NOMO-1 treated with DMSO at 0.1 percent for 48 hours (cell line): ENCODE measurements around the gene GTF3C5.
"Not testable (repeated sequence)": the region's sequence is repeated elsewhere in the genome, so short reads cannot be mapped to it uniquely, and the experiment has no call there.

ENCODE experiments used
- DNase-seq: peaks from one replicate; lab custom pipeline; 2025; ENCODE audit not compliant: unreplicated experiment; lab: John Stamatoyannopoulos, UW

The GTF3C5 gene

GRCh38 chr9:133029994-133030316 lies 842 bp upstream of the GTF3C5 start:
- no peak for DNase-seq

GRCh38 chr9:133031130-133031422 lies 279 bp downstream of the GTF3C5 start:
- no peak for DNase-seq

- DNase-seq, result no peak
Measured at GRCh38 chr9:133031496-133031911, 707 bp downstream of the GTF3C5 start.

- no peak for DNase-seq
Measured at GRCh38 chr9:133032171-133032570, 1.4 kb downstream of the GTF3C5 start.

- peak; percentile 29 for DNase-seq
Measured at GRCh38 chr9:133035669-133036068, 4.9 kb downstream of the GTF3C5 start.

GRCh38 chr9:133037775-133038515 lies 7.1 kb downstream of the GTF3C5 start:
- no peak for DNase-seq

GRCh38 chr9:133040892-133041479 lies 10.2 kb downstream of the GTF3C5 start:
- not testable (repeated sequence) for DNase-seq

- no peak for DNase-seq
Measured at GRCh38 chr9:133041958-133042357, 11.2 kb downstream of the GTF3C5 start.

GRCh38 chr9:133042676-133043075 lies 11.9 kb downstream of the GTF3C5 start:
- no peak for DNase-seq

GRCh38 chr9:133043449-133044035 lies 12.7 kb downstream of the GTF3C5 start:
- no peak for DNase-seq

GRCh38 chr9:133044125-133044524 lies 13.3 kb downstream of the GTF3C5 start:
- DNase-seq, result no peak

GRCh38 chr9:133044661-133045060 lies 13.9 kb downstream of the GTF3C5 start:
- no peak for DNase-seq

GRCh38 chr9:133045132-133045531 lies 14.3 kb downstream of the GTF3C5 start:
- DNase-seq, result no peak

GRCh38 chr9:133046196-133046899 lies 15.6 kb downstream of the GTF3C5 start:
- DNase-seq, result no peak

- DNase-seq, result no peak
Measured at GRCh38 chr9:133046900-133047295, 16.1 kb downstream of the GTF3C5 start.

- peak; percentile 18 for DNase-seq
Measured at GRCh38 chr9:133048595-133048994, 17.8 kb downstream of the GTF3C5 start.

- DNase-seq, result no peak
Measured at GRCh38 chr9:133049043-133049442, 18.2 kb downstream of the GTF3C5 start.

GRCh38 chr9:133050142-133050541 lies 19.3 kb downstream of the GTF3C5 start:
- DNase-seq, result no peak

GRCh38 chr9:133050781-133051180 lies 20.0 kb downstream of the GTF3C5 start:
- DNase-seq, result no peak

- DNase-seq, result no peak
Measured at GRCh38 chr9:133051281-133051900, 20.6 kb downstream of the GTF3C5 start.

GRCh38 chr9:133051966-133052539 lies 21.3 kb downstream of the GTF3C5 start:
- no peak for DNase-seq
